ENCODE results near the gene ARHGEF12.

The ARHGEF12 gene

GRCh38 chr11:120384476-120384875 lies 48.3 kb downstream of the ARHGEF12 start:
- Histone ChIP-seq H3K9me3 (ENCODE audit: control extremely low read depth in 1 of 5, control insufficient read depth in 4 of 5, insufficient read depth in 2 of 5, low read depth in 1 of 5, low read length in 4 of 5) (peaks cover 0 to 6% (median 0%) of the 10 kb centered on the region in 5 experiments), H3K4me3 (ENCODE audit: control insufficient read depth in 1 of 7, extremely low read depth in 1 of 7, insufficient read depth in 4 of 7, low read depth in 2 of 7, low read length in 6 of 7) (no peak overlapping the region), H3K27ac (ENCODE audit: insufficient read depth in 1 of 2, low read depth in 1 of 2, low read length in 2 of 2, poor library complexity in 1 of 2, severe bottlenecking in 2 of 2) (no peak overlapping the region), H3K36me3 (ENCODE audit: control insufficient read depth in 4 of 4, insufficient read depth in 4 of 4, low read length in 3 of 4) (no peaks in the 10 kb centered on the region), H3K4me1 (ENCODE audit: control extremely low read depth in 1 of 4, control insufficient read depth in 4 of 4, insufficient read depth in 4 of 4, low read length in 3 of 4) (no peaks in the 10 kb centered on the region), H3K27me3 (replicated peaks in 2 of 5; ENCODE audit: control insufficient read depth in 4 of 5, insufficient read depth in 5 of 5, low read length in 4 of 5) (peaks cover 0 to 5% (median 0%) of the 10 kb centered on the region in 5 experiments)
- DNase-seq: no peak
- CTCF ChIA-PET: no interaction called here
- POLR2A ChIA-PET: no interaction called here
- WGBS (ENCODE audit: insufficient coverage): no CpG with 5 or more reads among the region's 1 CpG

GRCh38 chr11:120385110-120385509 lies 48.9 kb downstream of the ARHGEF12 start:
- ChIA-PET POLR2A (no interaction called here), CTCF (no interaction called here)
- 95% methylated on average over 5 of the region's 5 CpGs for WGBS (ENCODE audit: insufficient coverage)
- DNase-seq: no peak
- H3K27ac ChIP-seq (ENCODE audit: insufficient read depth in 1 of 2, low read depth in 1 of 2, low read length in 2 of 2, poor library complexity in 1 of 2, severe bottlenecking in 2 of 2): no peak overlapping the region
- H3K27me3 ChIP-seq (replicated peaks in 2 of 5; ENCODE audit: control insufficient read depth in 4 of 5, insufficient read depth in 5 of 5, low read length in 4 of 5): peaks cover 0 to 5% (median 0%) of the 10 kb centered on the region in 5 experiments
- H3K36me3 ChIP-seq (ENCODE audit: control insufficient read depth in 4 of 4, insufficient read depth in 4 of 4, low read length in 3 of 4): no peaks in the 10 kb centered on the region
- H3K4me3 ChIP-seq (ENCODE audit: control insufficient read depth in 1 of 7, extremely low read depth in 1 of 7, insufficient read depth in 4 of 7, low read depth in 2 of 7, low read length in 6 of 7): no peak overlapping the region
- H3K9me3 ChIP-seq (ENCODE audit: control extremely low read depth in 1 of 5, control insufficient read depth in 4 of 5, insufficient read depth in 2 of 5, low read depth in 1 of 5, low read length in 4 of 5): peaks cover 0 to 6% (median 0%) of the 10 kb centered on the region in 5 experiments
- no peaks in the 10 kb centered on the region for H3K4me1 ChIP-seq (ENCODE audit: control extremely low read depth in 1 of 4, control insufficient read depth in 4 of 4, insufficient read depth in 4 of 4, low read length in 3 of 4)

GRCh38 chr11:120385655-120386054 lies 49.4 kb downstream of the ARHGEF12 start:
- Histone ChIP-seq H3K27me3 (replicated peaks in 2 of 5; ENCODE audit: control insufficient read depth in 4 of 5, insufficient read depth in 5 of 5, low read length in 4 of 5) (peaks cover 0 to 5% (median 0%) of the 10 kb centered on the region in 5 experiments), H3K4me1 (ENCODE audit: control extremely low read depth in 1 of 4, control insufficient read depth in 4 of 4, insufficient read depth in 4 of 4, low read length in 3 of 4) (no peaks in the 10 kb centered on the region), H3K27ac (ENCODE audit: insufficient read depth in 1 of 2, low read depth in 1 of 2, low read length in 2 of 2, poor library complexity in 1 of 2, severe bottlenecking in 2 of 2) (no peak overlapping the region), H3K4me3 (ENCODE audit: control insufficient read depth in 1 of 7, extremely low read depth in 1 of 7, insufficient read depth in 4 of 7, low read depth in 2 of 7, low read length in 6 of 7) (no peak overlapping the region), H3K36me3 (ENCODE audit: control insufficient read depth in 4 of 4, insufficient read depth in 4 of 4, low read length in 3 of 4) (no peaks in the 10 kb centered on the region), H3K9me3 (ENCODE audit: control extremely low read depth in 1 of 5, control insufficient read depth in 4 of 5, insufficient read depth in 2 of 5, low read depth in 1 of 5, low read length in 4 of 5) (peaks cover 0 to 6% (median 0%) of the 10 kb centered on the region in 5 experiments)
- 100% methylated on average over 1 of the region's 2 CpGs for WGBS (ENCODE audit: insufficient coverage)
- POLR2A ChIA-PET: no interaction called here
- CTCF ChIA-PET: interaction anchor here (1.1 to 1.2 kb wide), 2 partner anchors 10 to 20 kb away, joined by 4 to 5 read pairs; no protein-coding TSS in a partner anchor
- no peak for DNase-seq

GRCh38 chr11:120386318-120386717 lies 50.1 kb downstream of the ARHGEF12 start:
- no CpG with 5 or more reads among the region's 1 CpG for WGBS (ENCODE audit: insufficient coverage)
- POLR2A ChIA-PET: interaction anchor here (0.9 kb wide), 1 partner anchor 204 kb away, joined by 3 read pairs; no protein-coding TSS in a partner anchor
- H3K27ac ChIP-seq (ENCODE audit: insufficient read depth in 1 of 2, low read depth in 1 of 2, low read length in 2 of 2, poor library complexity in 1 of 2, severe bottlenecking in 2 of 2): no peak overlapping the region
- no peaks in the 10 kb centered on the region for H3K4me1 ChIP-seq (ENCODE audit: control extremely low read depth in 1 of 4, control insufficient read depth in 4 of 4, insufficient read depth in 4 of 4, low read length in 3 of 4)
- peaks cover 0 to 6% (median 0%) of the 10 kb centered on the region in 5 experiments for H3K9me3 ChIP-seq (ENCODE audit: control extremely low read depth in 1 of 5, control insufficient read depth in 4 of 5, insufficient read depth in 2 of 5, low read depth in 1 of 5, low read length in 4 of 5)
- no peak overlapping the region for H3K4me3 ChIP-seq (ENCODE audit: control insufficient read depth in 1 of 7, extremely low read depth in 1 of 7, insufficient read depth in 4 of 7, low read depth in 2 of 7, low read length in 6 of 7)
- no peak for DNase-seq
- CTCF ChIA-PET: interaction anchor here (0.8 to 1.2 kb wide), 3 partner anchors 9 to 24 kb away, joined by 3 to 5 read pairs (median 4); no protein-coding TSS in a partner anchor
- H3K36me3 ChIP-seq (ENCODE audit: control insufficient read depth in 4 of 4, insufficient read depth in 4 of 4, low read length in 3 of 4): no peaks in the 10 kb centered on the region
- peaks cover 0 to 5% (median 0%) of the 10 kb centered on the region in 5 experiments for H3K27me3 ChIP-seq (replicated peaks in 2 of 5; ENCODE audit: control insufficient read depth in 4 of 5, insufficient read depth in 5 of 5, low read length in 4 of 5)

GRCh38 chr11:120386774-120387371 lies 50.7 kb downstream of the ARHGEF12 start:
- H3K4me3 ChIP-seq (ENCODE audit: control insufficient read depth in 1 of 7, extremely low read depth in 1 of 7, insufficient read depth in 4 of 7, low read depth in 2 of 7, low read length in 6 of 7): no peak overlapping the region
- POLR2A ChIA-PET: interaction anchor here (0.9 kb wide), 1 partner anchor 205 kb away, joined by 3 read pairs; no protein-coding TSS in a partner anchor
- H3K27ac ChIP-seq (ENCODE audit: insufficient read depth in 1 of 2, low read depth in 1 of 2, low read length in 2 of 2, poor library complexity in 1 of 2, severe bottlenecking in 2 of 2): no peak overlapping the region
- DNase-seq: no peak
- no CpG with 5 or more reads among the region's 2 CpGs for WGBS (ENCODE audit: insufficient coverage)
- CTCF ChIA-PET: interaction anchor here (0.8 to 1.2 kb wide), 3 partner anchors 9 to 25 kb away, joined by 3 to 5 read pairs (median 4); no protein-coding TSS in a partner anchor
- no peaks in the 10 kb centered on the region for H3K4me1 ChIP-seq (ENCODE audit: control extremely low read depth in 1 of 4, control insufficient read depth in 4 of 4, insufficient read depth in 4 of 4, low read length in 3 of 4)
- no peaks in the 10 kb centered on the region for H3K36me3 ChIP-seq (ENCODE audit: control insufficient read depth in 4 of 4, insufficient read depth in 4 of 4, low read length in 3 of 4)
- H3K9me3 ChIP-seq (ENCODE audit: control extremely low read depth in 1 of 5, control insufficient read depth in 4 of 5, insufficient read depth in 2 of 5, low read depth in 1 of 5, low read length in 4 of 5): peaks cover 0 to 6% (median 0%) of the 10 kb centered on the region in 5 experiments
- H3K27me3 ChIP-seq (replicated peaks in 2 of 5; ENCODE audit: control insufficient read depth in 4 of 5, insufficient read depth in 5 of 5, low read length in 4 of 5): peaks cover 0 to 5% (median 0%) of the 10 kb centered on the region in 5 experiments

- Histone ChIP-seq H3K36me3 (ENCODE audit: control insufficient read depth in 4 of 4, insufficient read depth in 4 of 4, low read length in 3 of 4) (no peaks in the 10 kb centered on the region), H3K4me1 (ENCODE audit: control extremely low read depth in 1 of 4, control insufficient read depth in 4 of 4, insufficient read depth in 4 of 4, low read length in 3 of 4) (no peaks in the 10 kb centered on the region), H3K9me3 (ENCODE audit: control extremely low read depth in 1 of 5, control insufficient read depth in 4 of 5, insufficient read depth in 2 of 5, low read depth in 1 of 5, low read length in 4 of 5) (peaks cover 0 to 3% (median 0%) of the 10 kb centered on the region in 5 experiments), H3K4me3 (ENCODE audit: control insufficient read depth in 1 of 7, extremely low read depth in 1 of 7, insufficient read depth in 4 of 7, low read depth in 2 of 7, low read length in 6 of 7) (no peak overlapping the region), H3K27ac (ENCODE audit: insufficient read depth in 1 of 2, low read depth in 1 of 2, low read length in 2 of 2, poor library complexity in 1 of 2, severe bottlenecking in 2 of 2) (no peak overlapping the region), H3K27me3 (replicated peaks in 2 of 5; ENCODE audit: control insufficient read depth in 4 of 5, insufficient read depth in 5 of 5, low read length in 4 of 5) (peaks cover 0 to 5% (median 0%) of the 10 kb centered on the region in 5 experiments)
- CTCF ChIA-PET: no interaction called here
- POLR2A ChIA-PET: no interaction called here
- DNase-seq: no peak
Measured at GRCh38 chr11:120388261-120388660, 52.0 kb downstream of the ARHGEF12 start.

- WGBS (ENCODE audit: insufficient coverage): 100% methylated on average over 1 of the region's 5 CpGs
- Histone ChIP-seq H3K4me3 (ENCODE audit: control insufficient read depth in 1 of 7, extremely low read depth in 1 of 7, insufficient read depth in 4 of 7, low read depth in 2 of 7, low read length in 6 of 7) (no peak overlapping the region), H3K27ac (ENCODE audit: insufficient read depth in 1 of 2, low read depth in 1 of 2, low read length in 2 of 2, poor library complexity in 1 of 2, severe bottlenecking in 2 of 2) (no peak overlapping the region), H3K27me3 (replicated peaks in 2 of 5; ENCODE audit: control insufficient read depth in 4 of 5, insufficient read depth in 5 of 5, low read length in 4 of 5) (peaks cover 0 to 3% (median 0%) of the 10 kb centered on the region in 5 experiments), H3K4me1 (ENCODE audit: control extremely low read depth in 1 of 4, control insufficient read depth in 4 of 4, insufficient read depth in 4 of 4, low read length in 3 of 4) (no peaks in the 10 kb centered on the region), H3K9me3 (ENCODE audit: control extremely low read depth in 1 of 5, control insufficient read depth in 4 of 5, insufficient read depth in 2 of 5, low read depth in 1 of 5, low read length in 4 of 5) (no peaks in the 10 kb centered on the region), H3K36me3 (ENCODE audit: control insufficient read depth in 4 of 4, insufficient read depth in 4 of 4, low read length in 3 of 4) (no peaks in the 10 kb centered on the region)
- CTCF ChIA-PET: no interaction called here
- POLR2A ChIA-PET: no interaction called here
- DNase-seq: no peak
Measured at GRCh38 chr11:120389693-120390584, 53.7 kb downstream of the ARHGEF12 start.
